GM19239 (cell line): ENCODE measurements around the gene H2AZ2.
"Not testable (repeated sequence)": the region's sequence is repeated elsewhere in the genome, so short reads cannot be mapped to it uniquely, and the experiment has no call there.

Source experiments
- DNase-seq: peaks from one replicate; pipeline ENCODE4 v3.0.0; 2011; ENCODE audit warnings: low spot score; ENCODE audit not compliant: insufficient read length
- FAIRE-seq: peaks from 2 replicates; lab custom pipeline; 2011; peaks lifted over from hg19 to GRCh38; lab: Jason Lieb, UNC

Gene H2AZ2

GRCh38 chr7:44871918-44872317 lies 24.0 kb upstream of the H2AZ2 start:
- not testable (repeated sequence) for FAIRE-seq

DNA sequence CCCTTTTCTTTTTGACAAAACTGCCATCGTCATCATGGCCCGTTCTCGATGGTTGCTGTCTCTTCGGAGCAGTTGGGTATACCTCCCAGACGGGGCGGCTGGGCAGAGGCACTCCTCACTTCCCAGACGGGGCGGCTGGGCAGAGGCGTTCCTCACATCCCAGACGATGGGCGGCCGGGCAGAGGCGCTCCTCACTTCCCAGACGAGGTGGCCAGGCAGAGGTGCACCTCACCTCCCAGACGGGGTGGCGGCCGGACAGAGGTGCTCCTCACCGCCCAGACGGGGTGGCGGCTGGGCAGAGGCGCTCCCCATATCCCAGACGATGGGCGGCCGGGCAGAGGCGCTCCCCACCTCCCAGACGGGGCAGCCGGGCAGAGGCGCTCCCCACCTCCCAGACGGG lies 22.9 kb upstream of the H2AZ2 start:
- not testable (repeated sequence) for FAIRE-seq

More at GRCh38 chr7:44871918-44872317, 24.0 kb upstream of the H2AZ2 start:
- DNase-seq, result not testable (repeated sequence)

GRCh38 chr7:44870336-44870735 lies 22.4 kb upstream of the H2AZ2 start:
- FAIRE-seq, DNase-seq: not testable (repeated sequence)

More for the DNA sequence above, 22.9 kb upstream of the H2AZ2 start:
- DNase-seq, result not testable (repeated sequence)

GRCh38 chr7:44867073-44867995 lies 19.4 kb upstream of the H2AZ2 start:
- no peak for FAIRE-seq

GRCh38 chr7:44861949-44862348 lies 14.1 kb upstream of the H2AZ2 start:
- FAIRE-seq, DNase-seq: not testable (repeated sequence)

More at GRCh38 chr7:44867073-44867995, 19.4 kb upstream of the H2AZ2 start:
- DNase-seq, result no peak

DNA sequence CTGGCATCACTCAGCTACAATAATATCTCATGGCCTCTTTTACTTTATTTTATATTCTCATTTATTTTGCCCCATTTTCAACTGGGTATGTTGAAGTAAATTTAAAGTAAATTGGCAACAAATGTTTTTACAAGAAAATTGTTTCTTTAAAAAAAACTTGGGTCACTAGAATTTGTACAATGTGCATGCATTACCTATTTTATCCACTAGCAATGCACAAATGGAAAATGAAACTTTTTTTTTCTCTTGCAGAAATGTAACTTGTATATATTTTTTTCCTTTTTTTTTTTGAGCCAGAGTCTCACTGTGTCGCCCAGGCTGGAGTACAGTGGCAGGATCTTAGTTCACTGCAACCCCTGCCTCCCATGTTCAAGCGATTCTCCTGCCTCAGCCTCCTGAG lies 10.3 kb upstream of the H2AZ2 start:
- no peak for DNase-seq
- no peak for FAIRE-seq

DNA sequence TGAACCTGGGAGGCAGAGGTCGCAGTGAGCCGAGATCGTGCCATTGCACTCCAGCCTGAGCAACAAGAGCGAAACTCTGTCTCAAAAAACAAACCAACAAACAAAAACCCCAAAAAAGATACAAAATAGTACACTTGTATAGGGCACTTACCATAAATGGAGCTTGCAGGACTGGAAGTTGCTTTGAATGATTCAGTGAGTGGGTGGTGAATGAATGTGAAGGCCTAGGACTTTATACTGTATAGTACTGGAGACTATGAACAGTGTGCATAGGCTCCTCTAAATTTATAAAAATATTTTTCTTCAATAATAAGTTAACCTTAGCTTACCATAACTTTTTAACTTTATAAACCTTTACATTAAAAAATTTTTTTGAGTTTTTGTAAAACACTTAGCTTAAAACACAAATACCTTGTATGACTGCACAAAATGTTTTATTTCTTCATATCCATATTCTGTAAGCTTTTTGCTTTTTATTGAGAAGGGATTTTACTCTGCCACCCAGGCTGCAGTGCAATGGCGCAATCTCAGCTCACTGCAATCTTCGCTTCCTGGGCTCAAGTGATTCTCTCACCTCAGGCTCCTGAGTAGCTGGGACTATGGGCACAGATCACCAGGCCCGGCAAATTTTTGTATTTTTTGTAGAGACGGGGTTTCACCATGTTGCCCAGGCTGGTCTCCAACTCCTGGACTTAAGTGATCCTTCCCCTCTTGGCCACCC lies 6.9 kb upstream of the H2AZ2 start:
- DNase-seq (no peak), FAIRE-seq (no peak)

DNA sequence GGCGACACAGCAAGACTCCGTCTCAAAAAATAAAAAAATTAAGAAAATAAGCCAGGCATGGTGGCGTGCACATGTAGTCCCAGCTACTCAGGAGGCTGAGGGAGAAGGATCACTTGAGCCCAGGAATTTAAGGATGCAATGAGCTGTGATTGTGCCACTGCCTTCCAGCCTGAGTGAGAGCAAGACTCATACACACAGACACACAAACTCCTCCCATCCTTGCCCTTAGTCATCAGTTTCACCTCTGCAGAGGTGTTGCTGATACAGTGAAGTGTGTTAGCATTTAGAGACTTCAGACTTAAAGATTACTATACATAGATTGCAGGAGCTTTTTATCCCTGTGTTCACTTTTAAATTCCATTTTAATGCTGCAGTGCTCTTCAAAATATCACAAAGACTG lies 5.5 kb upstream of the H2AZ2 start:
- no peak for DNase-seq
- no peak for FAIRE-seq

DNA sequence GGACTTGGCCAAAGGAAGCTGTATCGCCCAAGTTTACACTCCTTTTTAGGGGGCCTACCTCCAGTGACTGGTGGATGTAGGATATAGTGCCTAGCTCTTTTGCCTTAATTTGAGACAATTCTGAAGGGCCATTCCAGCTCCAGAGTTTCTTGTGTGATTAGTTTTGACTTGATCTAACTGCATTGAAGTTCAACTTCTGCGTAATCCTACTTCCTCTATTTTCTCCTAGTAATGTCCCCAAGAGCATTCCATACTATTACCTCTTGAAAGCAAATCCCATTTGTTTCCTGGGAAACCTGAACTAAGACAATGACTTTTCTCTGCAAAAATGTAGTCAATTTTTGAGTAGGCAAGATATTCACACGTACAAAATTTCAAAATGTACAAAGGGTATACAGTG lies 4.7 kb upstream of the H2AZ2 start:
- no peak for FAIRE-seq
- no peak for DNase-seq

GRCh38 chr7:44849885-44850544 lies 2.1 kb upstream of the H2AZ2 start:
- no peak for DNase-seq
- FAIRE-seq, result no peak

GRCh38 chr7:44849259-44849884 lies 1.5 kb upstream of the H2AZ2 start:
- no peak for DNase-seq
- FAIRE-seq, result no peak

DNA sequence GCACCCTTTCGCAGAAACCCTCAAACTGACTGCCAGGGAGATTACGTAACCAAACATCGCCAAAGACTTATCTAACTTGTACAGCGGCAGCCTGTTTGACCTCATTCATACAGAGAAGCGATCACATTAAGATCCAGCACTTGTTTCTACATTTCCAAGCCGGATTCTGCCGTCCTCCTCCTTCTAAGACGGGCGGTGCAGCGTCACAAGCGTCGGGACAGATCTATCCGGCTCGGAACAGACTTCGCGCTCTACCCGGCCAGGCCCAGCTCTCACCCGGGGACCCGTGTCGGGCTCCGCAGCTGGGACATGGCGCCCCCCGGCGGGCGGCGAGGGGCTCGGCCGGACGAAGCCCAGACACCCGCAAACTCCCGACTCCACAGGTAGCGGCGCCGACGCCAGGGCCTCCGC lies 373 bp downstream of the H2AZ2 start:
- FAIRE-seq, result peak; percentile 86
- peak; percentile 48 for DNase-seq

DNA sequence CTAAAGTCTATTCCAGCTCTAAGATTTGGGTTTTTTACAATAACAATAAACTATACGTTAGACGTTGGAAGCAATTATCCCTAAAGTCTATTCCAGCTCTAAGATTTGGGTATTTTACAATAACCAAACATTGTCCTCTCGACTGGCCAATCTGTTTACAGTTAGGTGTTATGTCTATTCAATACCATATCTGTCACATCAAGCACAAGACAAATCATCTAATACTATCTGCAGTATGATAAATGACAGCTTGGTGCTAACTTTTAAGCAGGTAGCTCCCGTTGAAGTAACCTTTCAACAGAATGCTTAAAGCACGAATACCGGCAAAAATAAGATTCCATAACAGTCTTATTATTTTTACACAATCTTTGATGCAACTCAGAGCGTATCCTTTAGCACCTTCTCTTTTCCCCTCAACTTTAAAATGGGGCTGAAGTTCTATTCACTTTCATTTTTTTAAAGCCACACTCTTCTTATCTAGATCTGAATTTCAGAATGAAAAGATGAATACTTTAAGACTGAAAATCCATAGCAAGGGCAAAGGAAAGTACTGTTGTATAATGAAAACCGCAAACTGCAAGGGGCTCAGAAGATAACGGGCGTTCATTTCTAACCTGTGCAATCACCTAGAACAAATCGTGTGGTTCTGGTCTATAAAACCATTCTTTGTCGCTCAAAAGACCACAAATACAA lies 925 bp downstream of the H2AZ2 start:
- peak; percentile 52 for FAIRE-seq
- no peak for DNase-seq

- FAIRE-seq, result not testable (repeated sequence)
Measured at GRCh38 chr7:44846390-44846789, 1.5 kb downstream of the H2AZ2 start.

DNA sequence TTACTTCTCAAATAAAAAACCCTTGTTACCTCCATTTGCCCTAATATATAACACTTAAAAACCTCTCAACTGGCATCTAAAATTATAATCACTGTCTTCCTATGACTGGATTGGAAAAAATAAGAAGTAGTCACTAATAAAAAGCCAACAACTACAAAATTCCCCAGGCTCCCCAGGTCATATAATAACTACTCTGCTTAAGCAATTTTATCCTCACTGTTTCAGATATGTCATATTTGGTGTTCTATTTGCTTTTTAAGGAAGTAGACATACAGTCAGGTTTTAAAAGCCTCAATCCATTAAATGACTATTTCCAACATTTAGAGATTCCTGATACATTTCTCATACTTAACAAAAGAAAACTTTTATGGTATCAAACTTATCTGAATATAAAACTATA lies 2.4 kb downstream of the H2AZ2 start:
- FAIRE-seq (no peak), DNase-seq (no peak)

More at GRCh38 chr7:44846390-44846789, 1.5 kb downstream of the H2AZ2 start:
- not testable (repeated sequence) for DNase-seq

- DNase-seq, FAIRE-seq: not testable (repeated sequence)
Measured at GRCh38 chr7:44843440-44843839, 4.4 kb downstream of the H2AZ2 start.

DNA sequence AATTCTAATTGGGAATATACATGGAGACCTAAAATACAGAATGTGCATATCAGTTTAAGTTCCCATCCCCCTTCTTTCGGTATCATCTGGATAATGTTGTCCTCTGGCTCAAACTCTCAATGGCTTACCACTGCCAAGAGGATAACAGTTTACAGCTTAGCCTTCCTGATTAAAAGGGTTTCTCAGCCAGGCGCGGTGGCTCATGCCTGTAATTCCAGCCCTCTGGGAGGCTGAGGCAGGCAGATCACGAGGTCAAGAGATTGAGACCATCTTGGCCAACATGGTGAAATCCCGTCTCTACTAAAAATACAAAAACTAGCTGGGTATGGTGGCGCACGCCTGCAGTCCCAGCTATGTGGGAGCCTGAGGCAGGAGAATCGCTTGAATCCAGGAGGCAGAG lies 5.2 kb downstream of the H2AZ2 start:
- not testable (repeated sequence) for DNase-seq, FAIRE-seq

DNA sequence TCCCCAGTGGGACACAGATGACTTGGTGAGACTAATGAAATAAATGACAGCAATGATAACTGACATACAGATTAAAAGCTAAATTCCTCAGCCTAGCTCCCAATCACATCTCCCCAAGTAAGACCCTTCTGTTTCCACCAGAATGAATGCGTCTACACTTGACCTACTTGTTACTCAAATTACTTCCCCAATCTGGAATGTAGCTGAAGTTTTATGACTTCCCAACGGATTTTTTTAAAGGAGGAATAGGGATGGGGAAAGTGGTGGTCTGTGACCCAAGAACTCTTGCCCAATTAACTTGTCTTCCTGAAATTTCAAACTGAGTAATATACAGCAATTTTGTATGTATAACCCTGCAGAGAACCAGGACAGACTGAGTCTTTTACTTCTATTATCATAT lies 9.1 kb downstream of the H2AZ2 start:
- DNase-seq (no peak), FAIRE-seq (no peak)

GRCh38 chr7:44827567-44827966 lies 20.3 kb downstream of the H2AZ2 start:
- FAIRE-seq (peak; percentile 8), DNase-seq (no peak)
